Chondrocyte (in vitro differentiated cells): ENCODE measurements around the gene RFX1. TPM values are rescaled to one million over a fixed set of nuclear protein-coding genes. Genes with fewer than 3 reads are reported as not detected.

Source experiments
- DNase-seq: peaks from one replicate; pipeline ENCODE4 v3.0.0; 2021; ENCODE audit warnings: mixed read lengths, low spot score
- H3K27ac Mint-ChIP-seq: one replicate; pipeline ENCODE4 v1.8.0; 2021; ENCODE audit warnings: mild to moderate bottlenecking, moderate library complexity, mixed read lengths; ENCODE audit not compliant: unreplicated experiment
- H3K27me3 Mint-ChIP-seq: 2 replicates; pipeline ENCODE4 v1.8.0; 2021; ENCODE audit warnings: low read depth, mixed read lengths
- H3K36me3 Mint-ChIP-seq: 2 replicates; pipeline ENCODE4 v1.8.0; 2021; ENCODE audit warnings: low read depth, mixed read lengths
- H3K4me1 Mint-ChIP-seq: 2 replicates; pipeline ENCODE4 v1.8.0; 2021; ENCODE audit warnings: low read depth, mild to moderate bottlenecking, mixed read lengths
- H3K4me3 Mint-ChIP-seq: one replicate; pipeline ENCODE4 v1.8.0; 2021; ENCODE audit warnings: mild to moderate bottlenecking, moderate library complexity, mixed read lengths; ENCODE audit not compliant: unreplicated experiment
- H3K9me3 Mint-ChIP-seq: 2 replicates; pipeline ENCODE4 v1.8.0; 2021; ENCODE audit warnings: low read depth, mixed read lengths
- CTCF ChIP-seq: fragments of 200-600 bp; sonication (generic); IDR thresholded peaks from 2 replicates; pipeline ENCODE4 v1.5.0; 2021; ENCODE audit warnings: antibody characterized with exemption, mild to moderate bottlenecking, moderate library complexity
- total RNA-seq: library from RNA; stranded (reverse); gene quantifications from 3 replicates; pipeline ENCODE4 v1.2.1, GENCODE V29; 2021

RFX1 gene
- total RNA-seq, 1 donor from 2014 or later: 9.4 TPM

GRCh38 chr19:13982773-13983172 is 23.3 kb downstream of the RFX1 start:
- TF ChIP-seq CTCF: no peak
- Mint-ChIP-seq H3K4me3 (no peak overlapping the region), H3K36me3 (no peaks in the 10 kb centered on the region)

GRCh38 chr19:13981988-13982501 is 24.1 kb downstream of the RFX1 start:
- no peaks in the 10 kb centered on the region for H3K27me3 Mint-ChIP-seq
- no peak overlapping the region for H3K4me3 Mint-ChIP-seq
- no peak for TF ChIP-seq CTCF

More at GRCh38 chr19:13982773-13983172, 23.3 kb downstream of the RFX1 start:
- Mint-ChIP-seq H3K27me3 (no peaks in the 10 kb centered on the region), H3K4me1 (peaks cover 17% of the 10 kb centered on the region), H3K27ac (no peak overlapping the region), H3K9me3 (no peaks in the 10 kb centered on the region)
- DNase-seq: no peak

GRCh38 chr19:13981467-13981866 is 24.7 kb downstream of the RFX1 start:
- Mint-ChIP-seq H3K36me3 (no peaks in the 10 kb centered on the region), H3K4me3 (no peak overlapping the region), H3K27ac (no peak overlapping the region), H3K9me3 (no peaks in the 10 kb centered on the region), H3K4me1 (peaks cover 11% of the 10 kb centered on the region), H3K27me3 (no peaks in the 10 kb centered on the region)
- no peak for TF ChIP-seq CTCF
- DNase-seq: no peak

More at GRCh38 chr19:13981988-13982501, 24.1 kb downstream of the RFX1 start:
- Mint-ChIP-seq H3K4me1 (peaks cover 13% of the 10 kb centered on the region), H3K27ac (no peak overlapping the region), H3K9me3 (no peaks in the 10 kb centered on the region), H3K36me3 (no peaks in the 10 kb centered on the region)
- DNase-seq: no peak

DNA sequence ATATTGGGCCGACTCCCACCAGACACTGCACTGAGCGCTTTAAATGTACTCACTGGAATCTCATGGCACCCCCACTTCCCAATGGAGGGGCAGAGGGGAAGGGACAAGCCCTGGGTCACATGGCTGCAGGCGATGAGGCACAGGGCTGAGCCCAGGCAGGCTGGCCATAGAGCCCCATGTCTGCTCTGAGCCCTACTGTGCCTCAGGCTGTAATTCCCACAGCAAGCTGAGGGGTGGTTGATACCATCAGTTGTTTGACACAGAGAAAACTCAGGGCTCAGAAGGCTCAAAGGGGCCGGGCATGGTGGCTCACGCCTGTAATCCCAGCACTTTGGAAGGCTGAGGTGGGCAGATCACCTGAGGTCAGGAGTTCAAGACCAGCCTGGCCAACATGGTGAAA is 25.1 kb downstream of the RFX1 start:
- H3K4me3 Mint-ChIP-seq: no peak overlapping the region
- H3K27me3 Mint-ChIP-seq: no peaks in the 10 kb centered on the region
- peaks cover 13% of the 10 kb centered on the region for H3K4me1 Mint-ChIP-seq
- no peak for DNase-seq
- no peaks in the 10 kb centered on the region for H3K9me3 Mint-ChIP-seq
- no peak overlapping the region for H3K27ac Mint-ChIP-seq
- H3K36me3 Mint-ChIP-seq: no peaks in the 10 kb centered on the region
- TF ChIP-seq CTCF: no peak

GRCh38 chr19:13980340-13980739 is 25.8 kb downstream of the RFX1 start:
- no peaks in the 10 kb centered on the region for H3K36me3 Mint-ChIP-seq
- no peak for DNase-seq
- H3K9me3 Mint-ChIP-seq: no peaks in the 10 kb centered on the region
- H3K4me3 Mint-ChIP-seq: no peak overlapping the region
- H3K4me1 Mint-ChIP-seq: peaks cover 17% of the 10 kb centered on the region
- TF ChIP-seq CTCF: no peak
- H3K27ac Mint-ChIP-seq: no peak overlapping the region
- H3K27me3 Mint-ChIP-seq: no peaks in the 10 kb centered on the region
